Immature natural killer cell (primary cell): ENCODE results near the gene IDH2. TPM values are rescaled to one million over a fixed set of nuclear protein-coding genes. Genes with fewer than 3 reads are reported as not detected.
"Not testable (repeated sequence)": the region's sequence is repeated elsewhere in the genome, so short reads cannot be mapped to it uniquely, and the experiment has no call there.

Source experiments
- DNase-seq, 3 donors: peaks; one replicate each; pipeline ENCODE4 v3.0.0; 2022; ENCODE audit warnings: mixed read lengths in 1 of 3
- H3K27ac Mint-ChIP-seq, 6 donors: one replicate each; pipeline ENCODE4 v1.8.0; 2020; ENCODE audit warnings: mixed read lengths in 6 of 6, mild to moderate bottlenecking in 5 of 6, inconsistent platforms in 4 of 6, moderate library complexity in 3 of 6
- H3K27me3 Mint-ChIP-seq, 3 donors: one replicate each; pipeline ENCODE4 v1.8.0; 2020 to 2021; ENCODE audit warnings: low read depth in 3 of 3, mild to moderate bottlenecking in 3 of 3, mixed read lengths in 3 of 3, moderate library complexity in 3 of 3, inconsistent platforms in 1 of 3
- H3K36me3 Mint-ChIP-seq, 3 donors: one replicate each; pipeline ENCODE4 v1.8.0; 2020; ENCODE audit warnings: mixed read lengths in 3 of 3, inconsistent platforms in 2 of 3, mild to moderate bottlenecking in 2 of 3
- H3K4me1 Mint-ChIP-seq, 2 donors: one replicate each; pipeline ENCODE4 v1.8.0; 2020; ENCODE audit warnings: inconsistent platforms in 2 of 2, mild to moderate bottlenecking in 2 of 2, mixed read lengths in 2 of 2, moderate library complexity in 1 of 2
- H3K4me3 Mint-ChIP-seq, 5 donors: one replicate each; pipeline ENCODE4 v1.8.0; 2020; ENCODE audit warnings: mild to moderate bottlenecking in 5 of 5, mixed read lengths in 5 of 5, inconsistent platforms in 3 of 5, moderate library complexity in 3 of 5
- H3K9me3 Mint-ChIP-seq, 6 donors: one replicate each; pipeline ENCODE4 v1.8.0; 2020; ENCODE audit warnings: mild to moderate bottlenecking in 6 of 6, mixed read lengths in 6 of 6, inconsistent platforms in 4 of 6, moderate library complexity in 3 of 6
- polyA plus RNA-seq, 3 donors: library from polyadenylated mRNA; unstranded; fragments of 300-500 nt; fragmentation: Illumina TruSeq; gene quantifications; one replicate each; pipeline ENCODE4 v1.2.3, GENCODE V29; 2021

The IDH2 gene
- polyA plus RNA-seq, 3 donors from 2014 or later = 160 to 330 (median 218) TPM

DNA sequence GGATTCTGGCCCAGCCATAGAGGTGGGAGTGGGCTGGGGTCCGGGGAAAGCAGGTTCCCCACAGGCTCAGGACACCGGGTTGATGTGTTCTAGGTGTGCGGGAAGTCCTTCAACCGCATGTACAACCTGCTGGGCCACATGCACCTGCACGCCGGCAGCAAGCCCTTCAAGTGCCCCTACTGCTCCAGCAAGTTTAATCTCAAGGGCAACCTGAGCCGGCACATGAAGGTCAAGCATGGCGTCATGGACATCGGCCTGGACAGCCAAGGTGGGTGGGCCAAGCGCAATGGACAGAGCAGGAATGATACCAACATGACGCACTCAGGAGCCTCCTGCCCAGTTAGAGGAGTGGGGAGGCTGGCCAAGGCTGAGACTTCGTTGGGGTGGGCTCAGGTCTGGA, 28.2 kb downstream of the IDH2 start:
- H3K27ac Mint-ChIP-seq = peak overlapping the region in 2 of 6 donors; percentile 51 to 54
- no peaks in the 10 kb centered on the region for H3K9me3 Mint-ChIP-seq
- H3K36me3 Mint-ChIP-seq = peaks cover 0 to 15% (median 5%) of the 10 kb centered on the region in 3 donors
- H3K4me3 Mint-ChIP-seq = no peak overlapping the region
- DNase-seq = no peak
- H3K27me3 Mint-ChIP-seq = peaks cover 0 to 3% (median 0%) of the 10 kb centered on the region in 3 donors
- H3K4me1 Mint-ChIP-seq = peaks cover 8 to 13% of the 10 kb centered on the region in 2 donors

DNA sequence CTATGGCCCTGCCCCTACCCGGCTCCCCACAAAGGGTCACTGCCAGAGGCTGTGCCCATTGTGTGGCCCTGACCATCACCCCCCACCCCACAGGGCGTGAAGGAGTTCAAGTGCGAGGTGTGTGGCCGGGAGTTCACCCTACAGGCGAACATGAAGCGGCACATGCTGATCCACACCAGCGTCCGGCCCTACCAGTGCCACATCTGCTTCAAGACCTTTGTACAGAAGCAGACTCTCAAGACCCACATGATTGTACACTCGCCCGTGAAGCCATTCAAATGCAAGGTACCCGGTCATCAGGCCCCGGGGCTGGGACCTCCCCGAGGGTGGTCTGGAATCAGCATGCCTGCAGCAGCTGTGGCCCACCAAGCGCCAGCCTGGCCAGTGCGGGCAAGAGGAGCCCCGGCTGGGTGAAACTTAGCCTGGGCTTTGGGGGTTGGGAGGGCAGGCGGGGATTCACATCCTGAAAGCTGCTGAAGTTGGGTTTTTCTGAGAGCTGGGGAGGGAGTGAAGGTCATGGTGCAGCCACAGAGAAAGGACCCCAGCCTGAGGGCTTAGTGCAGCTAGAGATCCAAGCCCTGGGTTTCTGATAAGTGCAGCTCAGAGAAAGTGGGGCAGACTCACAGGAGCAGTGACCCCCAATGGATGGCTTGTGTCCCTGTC, 29.2 kb downstream of the IDH2 start:
- no peak for DNase-seq
- Mint-ChIP-seq H3K4me3 (no peak overlapping the region), H3K4me1 (peaks cover 8 to 13% of the 10 kb centered on the region in 2 donors), H3K27me3 (peaks cover 0 to 3% (median 0%) of the 10 kb centered on the region in 3 donors), H3K36me3 (peaks cover 0 to 13% (median 5%) of the 10 kb centered on the region in 3 donors), H3K27ac (peak overlapping the region in 2 of 6 donors; percentile 28 to 48), H3K9me3 (no peaks in the 10 kb centered on the region)

- H3K36me3 Mint-ChIP-seq = peaks cover 0 to 16% (median 5%) of the 10 kb centered on the region in 3 donors
- peaks cover 0 to 3% (median 0%) of the 10 kb centered on the region in 3 donors for H3K27me3 Mint-ChIP-seq
- no peak overlapping the region for H3K4me3 Mint-ChIP-seq
- DNase-seq = peak; percentile 75 to 78 (median 75)
- no peaks in the 10 kb centered on the region for H3K9me3 Mint-ChIP-seq
- peak overlapping the region in 5 of 6 donors; percentile 34 to 83 (median 68) for H3K27ac Mint-ChIP-seq
- peaks cover 8 to 13% of the 10 kb centered on the region in 2 donors for H3K4me1 Mint-ChIP-seq
Measured at GRCh38 chr15:90071220-90071807, 31.0 kb downstream of the IDH2 start.

DNA sequence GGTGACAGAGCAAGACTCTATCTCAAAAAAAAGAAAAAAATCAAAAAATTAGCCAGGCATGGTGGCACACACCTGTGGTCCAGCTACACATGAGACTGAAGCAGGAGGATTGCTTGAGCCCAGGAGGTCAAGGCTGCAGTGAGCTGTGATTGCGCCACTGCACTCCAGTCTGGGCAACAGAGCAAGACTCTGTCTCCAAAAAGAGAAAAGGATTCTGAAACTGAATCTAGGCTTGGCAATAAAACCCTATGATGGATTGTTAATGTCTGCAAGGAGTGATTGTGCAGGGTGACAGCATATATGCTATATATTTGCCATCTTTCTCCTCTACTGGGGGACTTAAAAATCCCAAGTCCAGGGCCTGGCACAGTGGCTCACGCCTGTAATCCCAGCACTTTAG, 31.6 kb downstream of the IDH2 start:
- peaks cover 8 to 13% of the 10 kb centered on the region in 2 donors for H3K4me1 Mint-ChIP-seq
- peaks cover 0 to 12% (median 5%) of the 10 kb centered on the region in 3 donors for H3K36me3 Mint-ChIP-seq
- not testable (repeated sequence) for DNase-seq, H3K4me3 Mint-ChIP-seq, H3K9me3 Mint-ChIP-seq, H3K27me3 Mint-ChIP-seq
- H3K27ac Mint-ChIP-seq = peak overlapping the region in 1 of 6 donors; percentile 78

DNA sequence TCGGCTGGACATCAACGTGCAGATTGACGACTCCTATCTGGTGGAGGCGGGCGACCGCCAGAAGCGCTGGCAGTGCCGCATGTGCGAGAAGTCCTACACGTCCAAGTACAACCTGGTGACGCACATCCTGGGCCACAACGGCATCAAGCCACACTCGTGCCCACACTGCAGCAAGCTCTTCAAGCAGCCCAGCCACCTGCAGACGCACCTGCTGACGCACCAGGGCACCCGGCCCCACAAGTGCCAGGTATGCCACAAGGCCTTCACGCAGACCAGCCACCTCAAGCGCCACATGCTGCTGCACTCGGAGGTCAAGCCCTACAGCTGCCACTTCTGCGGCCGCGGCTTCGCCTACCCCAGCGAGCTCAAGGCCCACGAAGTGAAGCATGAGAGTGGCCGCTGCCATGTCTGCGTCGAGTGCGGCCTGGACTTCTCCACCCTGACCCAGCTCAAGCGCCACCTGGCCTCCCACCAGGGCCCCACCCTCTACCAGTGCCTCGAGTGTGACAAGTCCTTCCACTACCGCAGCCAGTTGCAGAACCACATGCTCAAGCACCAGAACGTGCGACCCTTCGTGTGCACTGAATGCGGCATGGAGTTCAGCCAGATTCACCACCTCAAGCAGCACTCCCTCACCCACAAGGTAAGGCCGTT, 34.2 kb downstream of the IDH2 start:
- H3K4me3 Mint-ChIP-seq = no peak overlapping the region
- H3K27me3 Mint-ChIP-seq = no peaks in the 10 kb centered on the region
- peaks cover 0 to 6% (median 5%) of the 10 kb centered on the region in 3 donors for H3K36me3 Mint-ChIP-seq
- H3K9me3 Mint-ChIP-seq = no peaks in the 10 kb centered on the region
- DNase-seq = no peak
- H3K27ac Mint-ChIP-seq = no peak overlapping the region
- H3K4me1 Mint-ChIP-seq = peaks cover 11 to 13% of the 10 kb centered on the region in 2 donors

GRCh38 chr15:90067181-90067952, 34.9 kb downstream of the IDH2 start:
- H3K4me3 Mint-ChIP-seq = no peak overlapping the region
- DNase-seq = no peak
- no peak overlapping the region for H3K27ac Mint-ChIP-seq
- H3K36me3 Mint-ChIP-seq = peaks cover 0 to 6% (median 5%) of the 10 kb centered on the region in 3 donors
- H3K9me3 Mint-ChIP-seq = no peaks in the 10 kb centered on the region
- peaks cover 13 to 16% of the 10 kb centered on the region in 2 donors for H3K4me1 Mint-ChIP-seq
- H3K27me3 Mint-ChIP-seq = no peaks in the 10 kb centered on the region

DNA sequence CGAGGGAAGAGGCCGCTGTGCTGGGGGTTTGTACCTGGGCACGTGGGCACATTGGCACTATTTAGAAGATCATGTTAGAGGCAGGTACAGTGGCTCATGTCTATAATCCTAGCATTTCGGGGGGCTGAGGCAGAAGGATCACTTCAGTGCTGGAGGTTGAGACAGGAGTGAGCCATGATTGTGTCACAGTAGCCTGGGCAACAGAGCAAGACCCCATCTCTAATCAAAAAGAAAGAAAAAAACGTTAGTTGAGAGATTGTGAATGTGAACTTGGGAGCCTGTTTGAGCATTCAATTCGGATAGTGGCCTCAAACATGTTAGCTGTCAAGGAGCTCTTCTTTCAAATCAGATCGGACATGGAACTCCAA, 36.6 kb downstream of the IDH2 start:
- peak overlapping the region in 2 of 6 donors; percentile 3 to 9 for H3K27ac Mint-ChIP-seq
- H3K4me3 Mint-ChIP-seq = no peak overlapping the region
- no peak for DNase-seq
- peaks cover 0 to 6% (median 5%) of the 10 kb centered on the region in 3 donors for H3K36me3 Mint-ChIP-seq
- H3K9me3 Mint-ChIP-seq = no peaks in the 10 kb centered on the region
- H3K4me1 Mint-ChIP-seq = peaks cover 14 to 22% of the 10 kb centered on the region in 2 donors
- no peaks in the 10 kb centered on the region for H3K27me3 Mint-ChIP-seq

- no peaks in the 10 kb centered on the region for H3K9me3 Mint-ChIP-seq
- H3K27me3 Mint-ChIP-seq = no peaks in the 10 kb centered on the region
- no peak overlapping the region for H3K4me3 Mint-ChIP-seq
- H3K4me1 Mint-ChIP-seq = peaks cover 17 to 24% of the 10 kb centered on the region in 2 donors
- peak overlapping the region in 2 of 6 donors; percentile 9 to 34 for H3K27ac Mint-ChIP-seq
- no peak for DNase-seq
- H3K36me3 Mint-ChIP-seq = peaks cover 0 to 6% (median 5%) of the 10 kb centered on the region in 3 donors
Measured at GRCh38 chr15:90064911-90065681, 37.2 kb downstream of the IDH2 start.

DNA sequence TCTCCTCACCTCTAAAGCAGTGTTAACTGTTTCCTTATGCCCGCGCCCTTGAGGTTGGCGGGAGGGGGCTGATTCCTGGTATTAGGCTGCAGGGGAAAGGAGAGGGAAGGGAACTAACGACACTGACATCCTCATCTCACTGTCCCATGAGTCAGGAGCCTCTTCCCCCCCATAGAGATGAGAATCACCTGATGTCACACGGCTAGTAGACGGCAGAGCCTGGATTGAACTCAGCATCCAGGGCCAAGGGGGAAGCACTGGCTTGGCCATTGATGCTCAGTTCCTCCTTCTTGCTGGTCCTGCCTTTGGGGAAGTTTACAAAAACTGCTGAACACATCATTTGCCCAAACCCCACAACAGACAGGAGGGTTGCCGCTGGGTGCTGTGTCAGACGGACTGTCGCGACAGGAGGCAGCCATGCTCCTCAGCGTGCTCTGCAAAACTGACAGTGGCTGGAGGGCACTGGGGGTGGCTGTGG, 38.5 kb downstream of the IDH2 start:
- H3K9me3 Mint-ChIP-seq = no peaks in the 10 kb centered on the region
- H3K4me3 Mint-ChIP-seq = no peak overlapping the region
- no peaks in the 10 kb centered on the region for H3K27me3 Mint-ChIP-seq
- peaks cover 24 to 33% of the 10 kb centered on the region in 2 donors for H3K4me1 Mint-ChIP-seq
- H3K36me3 Mint-ChIP-seq = peaks cover 0 to 3% (median 0%) of the 10 kb centered on the region in 3 donors
- DNase-seq = no peak
- peak overlapping the region in 3 of 6 donors; percentile 21 to 85 (median 80) for H3K27ac Mint-ChIP-seq

- Mint-ChIP-seq H3K4me3 (no peak overlapping the region), H3K4me1 (peaks cover 30 to 40% of the 10 kb centered on the region in 2 donors), H3K27ac (peak overlapping the region in 5 of 6 donors; percentile 16 to 85 (median 57)), H3K36me3 (peaks cover 0 to 3% (median 0%) of the 10 kb centered on the region in 3 donors), H3K27me3 (no peaks in the 10 kb centered on the region), H3K9me3 (no peaks in the 10 kb centered on the region)
- DNase-seq = no peak
Measured at GRCh38 chr15:90062973-90063769, 39.1 kb downstream of the IDH2 start.

DNA sequence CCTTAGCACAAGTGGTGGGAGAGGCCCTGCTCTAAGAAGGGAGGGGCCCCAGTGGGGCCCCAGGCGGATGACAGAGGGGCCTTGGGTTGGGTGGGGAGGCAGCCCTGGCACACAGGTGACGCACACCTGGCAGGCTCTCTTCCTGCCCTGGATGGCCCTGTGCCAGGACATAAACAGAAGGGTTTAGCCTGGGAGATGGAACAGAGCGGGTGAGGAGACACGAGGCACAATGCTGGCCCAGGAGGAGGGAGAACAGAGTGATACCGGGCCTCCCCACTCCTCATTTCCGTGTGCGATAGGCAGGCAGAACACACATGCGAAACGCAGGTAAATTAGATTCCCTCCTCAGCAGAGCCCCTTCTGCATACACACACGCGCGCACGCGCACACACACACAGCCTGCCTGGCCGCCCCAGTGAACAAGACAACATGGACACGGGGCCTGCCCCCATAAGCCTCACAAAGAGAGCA, 39.8 kb downstream of the IDH2 start:
- Mint-ChIP-seq H3K36me3 (peaks cover 0 to 3% (median 0%) of the 10 kb centered on the region in 3 donors), H3K9me3 (no peaks in the 10 kb centered on the region), H3K27me3 (no peaks in the 10 kb centered on the region), H3K4me3 (no peak overlapping the region), H3K27ac (peak overlapping the region in 4 of 6 donors; percentile 14 to 85 (median 55)), H3K4me1 (peaks cover 32 to 40% of the 10 kb centered on the region in 2 donors)
- no peak for DNase-seq

DNA sequence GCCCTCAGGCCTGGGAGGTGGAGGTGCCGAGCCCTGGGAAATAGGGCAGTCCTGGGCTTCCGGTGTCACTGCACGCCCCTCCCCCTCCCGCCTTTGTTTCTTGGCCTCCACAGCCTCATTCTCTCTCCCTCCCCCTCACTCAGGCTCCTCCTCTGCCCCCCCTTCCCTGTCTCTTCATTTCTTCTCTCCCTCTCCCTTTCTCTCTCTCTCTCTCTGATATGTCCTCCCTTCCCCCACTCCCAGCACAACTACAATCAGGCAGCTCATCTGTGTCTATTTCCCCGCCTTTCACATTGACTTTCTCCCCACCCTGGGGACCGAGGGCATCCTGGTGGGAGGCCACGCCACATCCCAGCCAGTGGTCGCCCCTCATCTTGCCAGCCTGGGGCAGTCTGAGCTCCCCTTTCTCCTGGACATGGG, 40.2 kb downstream of the IDH2 start:
- Mint-ChIP-seq H3K27ac (peak overlapping the region in 5 of 6 donors; percentile 30 to 85 (median 64)), H3K4me1 (peaks cover 32 to 40% of the 10 kb centered on the region in 2 donors), H3K27me3 (no peaks in the 10 kb centered on the region), H3K4me3 (peak overlapping the region in 2 of 5 donors; percentile 47 to 51), H3K36me3 (peaks cover 0 to 3% (median 0%) of the 10 kb centered on the region in 3 donors), H3K9me3 (no peaks in the 10 kb centered on the region)
- peak in 2 of 3 donors; percentile 28 to 42 for DNase-seq
